ENCODE data around the gene AGPAT2.
A peak's percentile ranks its signal among the peaks of the same experiment; 100 is the strongest.

Gene AGPAT2

DNA sequence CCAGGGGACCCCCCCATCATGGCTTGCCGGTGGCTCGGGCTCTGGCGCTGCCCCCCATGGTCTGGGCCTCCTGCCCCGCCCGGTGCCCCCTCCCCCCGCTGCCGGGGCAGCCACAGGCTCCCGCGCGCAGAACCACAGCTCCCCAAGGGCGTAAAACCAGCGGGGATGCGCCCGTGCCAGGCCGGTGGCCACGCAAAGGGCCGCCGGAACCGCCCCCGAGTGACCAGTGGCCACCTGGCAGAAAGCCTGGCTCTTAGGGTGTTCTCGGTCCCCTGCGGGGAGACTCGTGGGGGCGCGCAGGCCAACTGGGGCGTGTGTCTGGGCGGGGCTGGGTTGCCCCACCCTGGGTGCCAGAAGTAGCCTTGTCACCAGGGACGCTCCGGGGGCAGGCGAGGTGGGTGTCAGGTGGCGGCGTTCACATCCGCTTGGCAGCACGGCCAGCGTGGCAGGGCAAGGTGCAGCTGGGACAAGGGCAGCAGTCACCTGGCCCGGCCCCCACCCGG lies 515 bp upstream of the AGPAT2 start:
- DNase-seq (ENCODE audit: low spot score): peak; percentile 57

- peak; percentile 41 for DNase-seq (ENCODE audit: low spot score)
These were observed 793 bp downstream of the AGPAT2 start for GRCh38 chr9:136686534-136686793.

DNA sequence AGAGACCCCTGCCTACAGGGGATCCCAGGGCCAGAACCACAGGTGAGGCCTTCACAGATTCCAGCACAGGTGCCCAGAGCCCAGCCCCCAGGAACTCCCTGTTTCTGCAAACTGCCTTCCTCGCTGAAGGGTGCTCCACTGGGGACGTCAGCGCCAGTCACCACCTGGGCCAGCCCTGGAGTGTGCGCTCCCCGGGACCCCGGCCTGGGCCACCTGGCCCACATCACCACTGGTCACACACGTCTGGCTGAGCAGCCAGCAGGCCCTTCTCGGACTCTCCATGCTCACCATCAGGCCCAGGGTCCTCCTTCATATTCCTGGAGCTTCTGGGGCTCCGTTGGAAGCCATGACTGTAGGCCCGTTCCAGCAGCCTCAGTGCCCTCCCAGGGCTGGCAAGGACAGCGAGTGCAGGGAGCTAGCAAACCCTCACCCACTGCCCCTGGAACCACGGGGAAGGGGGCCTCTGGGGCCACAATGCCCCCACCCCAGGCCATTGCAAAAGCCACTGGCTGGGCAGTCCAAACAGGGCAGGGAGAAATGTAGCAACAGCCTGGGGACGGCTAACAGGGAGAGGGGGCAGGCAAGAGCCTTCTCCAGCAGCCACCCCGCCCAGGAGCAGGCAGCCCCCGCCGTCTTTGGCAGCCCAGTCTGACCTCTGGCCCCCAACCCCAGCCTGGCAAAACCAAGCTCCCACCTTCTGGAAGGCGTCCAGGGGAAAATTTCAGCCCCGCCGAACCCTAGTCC lies 1.3 kb downstream of the AGPAT2 start:
- DNase-seq (ENCODE audit: low spot score): no peak

DNA sequence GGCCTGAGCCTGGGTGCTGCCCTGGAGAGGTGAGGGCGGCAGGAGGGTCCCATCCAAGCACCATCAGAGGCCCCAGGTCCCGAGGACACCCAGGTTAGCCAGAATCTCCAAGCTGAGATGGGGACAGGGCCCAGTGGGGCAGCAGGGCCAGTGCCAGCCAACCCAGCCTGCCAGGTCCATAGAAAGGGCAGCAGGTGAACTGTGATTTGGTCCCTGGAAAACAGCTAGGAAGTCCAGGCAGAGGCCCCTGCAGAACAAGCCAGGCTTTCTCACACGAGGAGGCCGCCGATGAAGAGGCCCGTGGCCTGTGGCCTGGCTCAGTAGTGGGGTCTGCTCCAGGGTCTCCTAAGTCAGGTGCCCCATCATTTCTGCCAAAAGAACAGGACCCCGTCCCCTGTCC lies 2.0 kb downstream of the AGPAT2 start:
- no peak for DNase-seq (ENCODE audit: low spot score)

- no peak for DNase-seq (ENCODE audit: low spot score)
These were observed 2.5 kb downstream of the AGPAT2 start for GRCh38 chr9:136684799-136685198.

GRCh38 chr9:136684339-136684738 lies 2.9 kb downstream of the AGPAT2 start:
- DNase-seq (ENCODE audit: low spot score): no peak

DNA sequence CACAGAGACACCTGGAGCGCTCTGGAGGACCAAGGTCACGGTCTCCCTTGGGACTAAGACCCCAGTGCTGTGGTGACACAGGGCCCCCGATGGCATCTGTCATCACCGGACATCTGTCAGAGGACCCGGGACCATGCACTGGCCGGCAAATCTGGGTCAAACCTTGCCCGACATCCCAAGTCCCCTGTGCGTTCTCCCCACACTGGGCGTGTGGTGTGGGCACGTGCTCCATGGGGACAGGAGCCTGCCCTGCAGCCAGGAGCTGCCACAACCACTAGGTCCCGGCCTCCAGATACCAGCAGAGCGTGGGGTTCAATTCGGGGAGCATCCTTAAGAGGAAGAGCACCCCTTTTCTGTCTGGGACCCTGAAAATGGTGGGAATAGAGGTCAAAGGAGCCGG lies 3.5 kb downstream of the AGPAT2 start:
- no peak for DNase-seq (ENCODE audit: low spot score)

- DNase-seq (ENCODE audit: low spot score): no peak
These were observed 4.0 kb downstream of the AGPAT2 start for GRCh38 chr9:136683173-136683745.

- DNase-seq (ENCODE audit: low spot score): no peak
These were observed 4.5 kb downstream of the AGPAT2 start for GRCh38 chr9:136682710-136683109.

DNA sequence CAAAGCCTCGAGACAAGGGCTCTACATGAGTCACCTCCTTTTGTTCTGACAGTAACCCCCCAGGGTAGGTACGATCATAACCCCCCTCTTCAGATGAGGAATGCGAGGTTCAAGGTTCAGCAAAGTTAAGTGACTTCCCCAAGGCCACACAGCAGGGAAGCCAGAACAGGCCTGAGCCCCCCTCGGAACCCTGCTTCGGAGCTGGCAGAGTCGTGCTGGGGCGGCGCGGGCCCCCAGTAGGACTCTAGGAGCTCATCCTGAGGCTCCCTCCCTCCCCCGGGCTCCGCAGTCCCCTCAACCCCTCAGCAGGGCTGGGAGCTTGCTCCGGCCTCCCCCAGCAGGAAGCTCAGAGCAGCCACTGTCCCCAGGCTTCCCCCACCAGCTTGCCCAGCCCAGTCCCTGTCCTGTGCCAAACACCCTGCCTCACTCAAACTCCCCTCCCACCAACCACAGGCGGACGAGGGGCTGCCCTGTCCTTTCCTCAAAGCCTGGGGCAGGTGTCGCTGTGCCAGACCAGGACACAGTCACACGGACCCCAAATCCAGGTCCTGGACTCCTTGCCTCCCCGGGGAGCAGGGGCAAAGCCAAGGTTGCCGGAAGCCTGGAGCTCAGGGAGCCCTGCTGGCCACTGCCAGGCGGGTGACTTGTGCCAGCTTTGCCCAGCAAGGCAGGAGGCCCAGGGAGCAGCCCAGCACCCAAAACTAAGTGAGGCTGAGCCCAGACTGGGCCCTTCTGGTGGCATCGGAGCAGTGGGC lies 5.1 kb downstream of the AGPAT2 start:
- no peak for DNase-seq (ENCODE audit: low spot score)

GRCh38 chr9:136681029-136681428 lies 6.2 kb downstream of the AGPAT2 start:
- no peak for DNase-seq (ENCODE audit: low spot score)

DNA sequence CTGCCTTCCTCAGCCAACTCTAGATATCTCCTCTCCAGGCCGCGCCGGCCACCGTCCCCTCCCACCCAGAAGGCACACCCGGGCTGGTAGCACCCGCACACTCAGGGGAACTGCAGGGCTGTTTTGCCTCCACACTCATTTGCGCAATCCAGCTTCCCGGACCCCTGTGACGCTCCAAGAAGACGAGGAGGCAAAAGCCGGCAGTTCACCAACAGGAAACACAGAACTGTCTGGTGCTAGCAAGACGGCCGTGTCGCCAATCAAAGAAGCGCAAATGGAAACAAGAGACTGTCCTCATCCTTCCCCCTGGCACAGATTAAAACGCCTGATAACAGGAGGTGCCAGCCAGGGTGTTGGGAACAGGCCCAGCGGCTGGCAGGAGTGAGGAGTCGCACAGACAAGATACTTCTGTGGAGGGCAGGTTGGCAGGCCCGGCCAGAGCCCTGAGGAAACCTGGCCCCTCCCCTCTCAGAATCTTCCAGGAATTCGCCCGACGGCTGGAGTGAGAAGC lies 7.8 kb downstream of the AGPAT2 start:
- DNase-seq (ENCODE audit: low spot score): no peak

DNA sequence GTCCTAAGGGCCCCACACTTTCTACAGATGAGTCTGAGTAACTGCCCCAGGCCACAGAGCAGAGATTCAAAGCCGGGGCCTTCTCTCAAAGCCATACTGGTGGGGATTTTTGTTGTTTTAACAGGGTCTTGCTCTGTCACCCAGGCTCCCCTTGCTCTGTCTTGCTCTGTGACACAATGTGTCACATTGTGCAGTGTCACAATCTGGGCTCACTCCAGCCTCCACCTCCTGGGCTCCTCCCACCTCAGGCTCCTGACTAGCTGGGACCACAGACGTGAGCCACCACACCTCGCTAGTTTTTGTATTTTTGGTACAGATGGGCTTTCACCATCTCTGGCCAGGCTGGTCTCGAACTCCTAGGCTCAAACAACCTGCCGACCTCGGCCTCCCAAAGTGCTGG lies 8.6 kb downstream of the AGPAT2 start:
- DNase-seq (ENCODE audit: low spot score): no peak

DNA sequence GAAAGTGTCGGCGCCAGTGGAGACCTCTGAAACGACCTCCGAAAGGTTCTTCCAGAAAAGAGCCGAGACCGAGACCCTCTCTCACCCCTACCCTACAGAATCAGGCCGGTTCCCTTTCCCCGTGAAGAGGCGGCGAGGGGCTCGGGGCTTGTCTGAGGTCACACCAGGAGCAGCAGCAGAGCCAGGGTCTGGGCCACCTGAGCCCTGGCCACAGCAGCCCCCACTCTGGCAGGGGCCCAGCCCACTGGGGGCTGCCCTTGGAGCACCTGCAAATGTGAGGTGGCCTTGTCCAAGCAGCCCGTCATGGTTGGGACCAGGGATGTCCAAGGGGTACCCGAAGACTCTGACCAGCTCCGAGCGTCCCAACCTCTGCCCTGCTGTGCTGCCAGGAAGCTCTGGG lies 9.2 kb downstream of the AGPAT2 start:
- DNase-seq (ENCODE audit: low spot score): no peak

DNA sequence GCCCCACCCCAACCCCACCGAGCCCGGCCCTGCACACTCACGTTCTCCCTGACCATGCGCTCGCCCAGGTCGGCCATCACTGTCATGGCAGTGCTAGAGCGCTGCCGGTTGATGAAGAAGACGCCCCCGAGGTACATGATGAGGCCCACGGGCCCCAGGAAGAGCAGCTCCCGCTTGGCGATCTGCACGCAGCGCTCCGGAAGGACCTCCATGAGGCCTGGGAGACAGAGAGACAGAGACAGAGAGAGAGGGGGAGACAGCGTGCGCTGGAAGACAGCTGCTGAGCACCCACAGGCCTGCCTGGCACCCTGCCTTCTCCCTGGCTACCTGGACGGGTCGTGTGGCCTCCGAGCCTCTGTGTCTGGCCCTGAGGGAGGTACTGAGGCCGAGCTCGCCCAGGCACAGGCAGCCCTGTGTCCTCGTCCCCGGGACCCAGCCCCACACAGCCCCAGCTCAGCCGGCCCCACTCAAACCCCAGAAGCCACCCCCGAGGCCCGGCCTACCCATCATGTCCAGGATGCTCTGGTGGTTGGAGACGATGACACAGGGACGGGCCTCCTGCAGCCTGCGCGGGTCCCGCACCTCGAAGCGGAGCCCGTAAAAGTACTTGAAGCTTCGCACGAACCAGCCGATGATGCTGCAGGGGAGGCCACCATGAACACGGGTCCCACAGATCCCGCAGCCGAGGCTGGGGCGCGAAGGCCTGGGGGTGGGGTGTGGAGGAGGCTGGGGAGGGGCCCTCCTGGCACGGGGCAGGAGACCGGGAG lies 10.2 kb downstream of the AGPAT2 start:
- no peak for DNase-seq (ENCODE audit: low spot score)

DNA sequence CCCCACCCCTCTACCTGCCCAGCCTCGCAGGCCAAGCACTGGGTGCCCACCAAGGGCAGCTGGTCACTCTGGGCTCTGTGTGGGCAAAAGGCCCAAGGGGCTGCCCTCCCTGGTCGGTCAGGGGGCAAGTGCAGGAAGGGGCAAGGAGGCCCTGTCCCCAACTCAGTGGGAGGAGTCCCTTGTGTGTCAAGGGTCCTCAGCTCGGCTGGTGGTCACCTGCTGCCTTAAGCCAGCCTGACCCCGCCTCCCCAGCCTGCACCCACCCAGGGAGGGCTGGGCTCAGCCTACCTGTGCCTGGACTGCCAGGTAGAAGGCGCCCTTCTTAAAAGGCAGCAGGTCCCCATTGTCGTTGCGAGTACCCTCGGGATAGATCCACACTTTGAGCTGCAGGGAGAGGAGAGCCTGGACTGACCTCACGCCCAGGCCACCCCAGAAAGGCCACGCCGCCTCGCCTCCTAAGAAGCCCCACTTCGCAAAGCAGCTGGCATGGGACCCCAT lies 10.9 kb downstream of the AGPAT2 start:
- no peak for DNase-seq (ENCODE audit: low spot score)

- DNase-seq (ENCODE audit: low spot score): no peak
These were observed 11.6 kb downstream of the AGPAT2 start for GRCh38 chr9:136675477-136676296.

DNA sequence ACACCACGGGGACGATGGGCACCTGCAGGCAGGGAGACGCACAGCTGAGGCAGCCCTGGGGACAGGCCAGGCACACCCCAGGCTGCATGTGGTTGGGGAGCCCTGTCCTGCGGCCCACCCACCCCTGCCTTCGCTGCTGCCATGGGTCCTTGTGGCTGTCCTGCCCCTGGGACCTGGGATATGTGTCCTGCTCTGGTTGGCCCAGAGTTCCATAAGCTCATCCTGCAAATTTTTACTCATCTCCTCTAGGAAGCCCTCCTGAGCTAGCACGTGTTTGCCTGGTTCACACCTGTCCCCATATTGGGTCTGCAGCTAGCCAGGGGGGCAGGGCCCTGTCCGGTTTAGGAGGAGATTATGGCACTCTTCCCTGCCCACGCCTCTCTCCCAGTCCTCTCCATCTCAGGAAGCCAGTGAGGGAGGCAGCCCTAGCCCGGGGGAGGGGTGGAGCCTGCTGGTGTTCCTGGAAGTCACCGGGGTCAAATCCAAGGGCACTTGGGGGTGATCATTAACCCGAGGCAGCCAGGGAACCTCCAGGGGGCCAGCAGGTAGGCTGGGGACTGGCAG lies 12.4 kb downstream of the AGPAT2 start:
- no peak for DNase-seq (ENCODE audit: low spot score)

DNA sequence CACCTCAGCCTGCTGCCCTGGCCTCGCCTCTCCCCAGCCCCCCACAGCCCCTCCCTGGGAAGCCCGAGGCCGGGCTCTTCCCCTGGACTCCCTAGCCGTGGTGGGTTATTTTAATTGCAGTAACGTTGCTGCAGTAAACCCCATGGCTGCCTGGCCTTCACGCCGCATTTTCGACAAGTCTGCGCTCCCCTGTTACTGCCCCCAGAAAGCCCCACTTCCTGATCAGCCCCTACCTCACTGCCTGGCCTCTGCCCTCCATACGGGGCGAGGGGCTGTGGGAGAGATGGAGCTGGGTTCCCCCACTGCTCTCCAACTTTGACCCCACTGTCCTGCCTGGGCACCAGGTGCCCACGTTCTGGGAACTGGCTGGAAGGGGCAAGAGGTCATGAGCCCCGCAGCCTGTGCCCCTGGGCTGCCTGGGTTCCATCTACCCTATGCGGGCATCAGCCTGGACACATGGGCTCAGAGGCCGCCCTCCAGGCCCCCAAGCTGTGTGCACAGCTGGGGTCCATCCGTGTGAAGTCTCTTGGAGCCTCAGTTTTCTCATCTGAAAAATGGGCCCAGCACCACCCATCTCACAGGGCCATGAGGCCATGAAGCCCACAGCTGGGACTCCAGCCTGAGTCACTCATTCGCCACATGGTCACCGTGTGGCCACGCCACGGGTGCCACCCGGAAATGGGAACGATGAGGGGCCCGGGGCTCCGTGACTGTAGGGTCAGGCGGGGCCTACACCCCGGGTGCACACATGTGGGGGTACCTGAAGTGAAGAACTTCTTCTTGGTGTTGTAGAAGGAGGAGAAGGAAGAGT lies 13.1 kb downstream of the AGPAT2 start:
- DNase-seq (ENCODE audit: low spot score): no peak

Measured in germinal center (tissue), 1 donor.